Measurements from ENCODE around the gene CLDN6.
A peak's percentile ranks its signal among the peaks of the same experiment; 100 is the strongest.

Gene CLDN6

GRCh38 chr16:2983706-2984136 is 34.3 kb downstream of the CLDN6 start:
- Histone ChIP-seq H4K20me1 (ENCODE audit: insufficient read depth, low read length) (no peaks in the 10 kb centered on the region), H3K4me2 (ENCODE audit: low read length) (peak overlapping the region; percentile 77), H3K9ac (ENCODE audit: low read length) (peak overlapping the region; percentile 57), H3K27ac (ENCODE audit: low read length) (no peak overlapping the region), H3K27me3 (ENCODE audit: low read depth, low read length) (peaks cover 3% of the 10 kb centered on the region; the same call in 1 of the 2 replicates), H2AFZ (ENCODE audit: low read depth, low read length) (peak overlapping the region; percentile 65), H3K36me3 (replicated peaks; ENCODE audit: low read depth, low read length) (no peaks in the 10 kb centered on the region), H3K79me2 (ENCODE audit: low read length) (peaks cover 16% of the 10 kb centered on the region), H3K4me3 (ENCODE audit: low read length) (peak overlapping the region; percentile 75), H3K4me1 (ENCODE audit: low read length) (peaks cover 7% of the 10 kb centered on the region), H3K9me3 (ENCODE audit: insufficient read depth, low read length) (no peaks in the 10 kb centered on the region)
- TF ChIP-seq EZH2phosphoT487 (IDR thresholded peaks at IDR 0.05; ENCODE audit: low read depth) (no peak), CTCF (IDR thresholded peaks at IDR 0.05; ENCODE audit: low read depth, low read length) (peak; percentile 81)

GRCh38 chr16:2982402-2982801 is 35.6 kb downstream of the CLDN6 start:
- H3K79me2 ChIP-seq (ENCODE audit: low read length): peaks cover 27% of the 10 kb centered on the region
- no peaks in the 10 kb centered on the region for H3K9me3 ChIP-seq (ENCODE audit: insufficient read depth, low read length)
- H3K36me3 ChIP-seq (replicated peaks; ENCODE audit: low read depth, low read length): peaks cover 7% of the 10 kb centered on the region
- H3K4me2 ChIP-seq (ENCODE audit: low read length): no peak overlapping the region
- no peak overlapping the region for H2AFZ ChIP-seq (ENCODE audit: low read depth, low read length)
- peaks cover 7% of the 10 kb centered on the region for H3K4me1 ChIP-seq (ENCODE audit: low read length)
- H3K4me3 ChIP-seq (ENCODE audit: low read length): no peak overlapping the region
- H3K27ac ChIP-seq (ENCODE audit: low read length): no peak overlapping the region
- H3K9ac ChIP-seq (ENCODE audit: low read length): no peak overlapping the region
- no peak for TF ChIP-seq EZH2phosphoT487 (IDR thresholded peaks at IDR 0.05; ENCODE audit: low read depth)
- no peak for TF ChIP-seq CTCF (IDR thresholded peaks at IDR 0.05; ENCODE audit: low read depth, low read length)
- no peaks in the 10 kb centered on the region for H4K20me1 ChIP-seq (ENCODE audit: insufficient read depth, low read length)
- no peaks in the 10 kb centered on the region for H3K27me3 ChIP-seq (ENCODE audit: low read depth, low read length)

GRCh38 chr16:2981899-2982250 is 36.1 kb downstream of the CLDN6 start:
- H3K9me3 ChIP-seq (ENCODE audit: insufficient read depth, low read length): no peaks in the 10 kb centered on the region
- peaks cover 10% of the 10 kb centered on the region for H3K36me3 ChIP-seq (replicated peaks; ENCODE audit: low read depth, low read length)
- no peak overlapping the region for H3K4me2 ChIP-seq (ENCODE audit: low read length)
- no peak overlapping the region for H3K27ac ChIP-seq (ENCODE audit: low read length)
- H3K79me2 ChIP-seq (ENCODE audit: low read length): peaks cover 29% of the 10 kb centered on the region
- H3K9ac ChIP-seq (ENCODE audit: low read length): no peak overlapping the region
- H3K4me3 ChIP-seq (ENCODE audit: low read length): no peak overlapping the region
- no peak overlapping the region for H2AFZ ChIP-seq (ENCODE audit: low read depth, low read length)
- H4K20me1 ChIP-seq (ENCODE audit: insufficient read depth, low read length): no peaks in the 10 kb centered on the region
- peaks cover 7% of the 10 kb centered on the region for H3K4me1 ChIP-seq (ENCODE audit: low read length)
- no peak for TF ChIP-seq CTCF (IDR thresholded peaks at IDR 0.05; ENCODE audit: low read depth, low read length)
- H3K27me3 ChIP-seq (ENCODE audit: low read depth, low read length): no peaks in the 10 kb centered on the region

- H4K20me1 ChIP-seq (ENCODE audit: insufficient read depth, low read length): no peaks in the 10 kb centered on the region
- peaks cover 7% of the 10 kb centered on the region for H3K4me1 ChIP-seq (ENCODE audit: low read length)
- H3K4me2 ChIP-seq (ENCODE audit: low read length): peak overlapping the region; percentile 71
- H3K79me2 ChIP-seq (ENCODE audit: low read length): peaks cover 29% of the 10 kb centered on the region
- H3K4me3 ChIP-seq (ENCODE audit: low read length): peak overlapping the region; percentile 92
- H2AFZ ChIP-seq (ENCODE audit: low read depth, low read length): no peak overlapping the region
- no peak overlapping the region for H3K27ac ChIP-seq (ENCODE audit: low read length)
- H3K9me3 ChIP-seq (ENCODE audit: insufficient read depth, low read length): no peaks in the 10 kb centered on the region
- no peaks in the 10 kb centered on the region for H3K27me3 ChIP-seq (ENCODE audit: low read depth, low read length)
- H3K9ac ChIP-seq (ENCODE audit: low read length): peak overlapping the region; percentile 93; the same call in 1 of the 2 replicates
- H3K36me3 ChIP-seq (replicated peaks; ENCODE audit: low read depth, low read length): peaks cover 11% of the 10 kb centered on the region
- TF ChIP-seq CTCF (IDR thresholded peaks at IDR 0.05; ENCODE audit: low read depth, low read length) (no peak), EZH2phosphoT487 (IDR thresholded peaks at IDR 0.05; ENCODE audit: low read depth) (no peak)
These were observed 36.6 kb downstream of the CLDN6 start for GRCh38 chr16:2981177-2981898.

Data from OCI-LY3 (cell line).